PC-3 (cell line): ENCODE measurements around the gene ARID3C.

Experiments used
- EZH2 ChIP-seq: fragments of 300-600 bp; sonication (generic); IDR thresholded peaks from one replicate; pipeline ENCODE4 v1.6.1; 2017; ENCODE audit warnings: antibody characterized with exemption, mild to moderate bottlenecking, low read length; ENCODE audit not compliant: unreplicated experiment
- TF ChIP-seq, protein P1 (sequence below): fragments of 300-600 bp; sonication (generic); conservative IDR thresholded peaks from 2 replicates; pipeline ENCODE4 v1.5.1; 2017; ENCODE audit warnings: antibody characterized with exemption, low read depth, mild to moderate bottlenecking, low read length

DNA sequence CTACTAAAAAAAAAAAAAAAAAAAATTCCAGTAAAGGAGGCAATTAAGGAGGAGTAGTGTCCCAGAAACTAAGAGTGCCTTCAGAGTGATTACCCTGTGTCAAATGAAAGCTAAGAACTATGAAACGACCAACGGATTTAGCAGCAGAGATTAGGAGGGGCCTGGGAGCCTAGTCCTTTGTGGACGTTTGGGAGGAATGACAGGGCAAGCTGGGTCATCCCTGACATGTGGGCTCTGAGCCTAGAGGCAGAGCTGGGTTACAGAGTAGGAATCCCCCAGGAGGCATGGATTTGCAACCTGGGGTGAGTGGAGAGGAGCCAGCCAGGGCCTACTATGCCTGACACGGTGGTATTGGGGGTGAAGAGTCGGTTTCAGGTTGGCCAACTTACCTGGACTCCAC is 4.3 kb upstream of the ARID3C start:
- TF ChIP-seq, protein P1, sequence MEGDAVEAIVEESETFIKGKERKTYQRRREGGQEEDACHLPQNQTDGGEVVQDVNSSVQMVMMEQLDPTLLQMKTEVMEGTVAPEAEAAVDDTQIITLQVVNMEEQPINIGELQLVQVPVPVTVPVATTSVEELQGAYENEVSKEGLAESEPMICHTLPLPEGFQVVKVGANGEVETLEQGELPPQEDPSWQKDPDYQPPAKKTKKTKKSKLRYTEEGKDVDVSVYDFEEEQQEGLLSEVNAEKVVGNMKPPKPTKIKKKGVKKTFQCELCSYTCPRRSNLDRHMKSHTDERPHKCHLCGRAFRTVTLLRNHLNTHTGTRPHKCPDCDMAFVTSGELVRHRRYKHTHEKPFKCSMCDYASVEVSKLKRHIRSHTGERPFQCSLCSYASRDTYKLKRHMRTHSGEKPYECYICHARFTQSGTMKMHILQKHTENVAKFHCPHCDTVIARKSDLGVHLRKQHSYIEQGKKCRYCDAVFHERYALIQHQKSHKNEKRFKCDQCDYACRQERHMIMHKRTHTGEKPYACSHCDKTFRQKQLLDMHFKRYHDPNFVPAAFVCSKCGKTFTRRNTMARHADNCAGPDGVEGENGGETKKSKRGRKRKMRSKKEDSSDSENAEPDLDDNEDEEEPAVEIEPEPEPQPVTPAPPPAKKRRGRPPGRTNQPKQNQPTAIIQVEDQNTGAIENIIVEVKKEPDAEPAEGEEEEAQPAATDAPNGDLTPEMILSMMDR: no peak
- TF ChIP-seq EZH2: no peak
